Gastrocnemius medialis (tissue), 4 donors: ENCODE results near the gene ANKRD12. TPM values are rescaled to one million over a fixed set of nuclear protein-coding genes. Genes with fewer than 3 reads are reported as not detected.

Source experiments
- ATAC-seq, 2 donors: fragments of 150-250 bp; one replicate each; pipeline ENCODE4 v1.9.1; 2016
- DNase-seq, 2 donors: peaks; one replicate each; pipeline ENCODE4 v3.0.0-alpha.2; 2019
- H3K27ac ChIP-seq, 4 donors: fragments of 200-600 bp; sonication (generic); 1 replicate in 1 of 4; 2 replicates in 3 of 4; pipeline ENCODE4 v1.5.1; 2016 to 2018; ENCODE audit warnings: mild to moderate bottlenecking in 2 of 4, moderate library complexity in 1 of 4
- H3K27me3 ChIP-seq, 3 donors: fragments of 200-600 bp; sonication (generic) in 2 of 3; 1 replicate in 1 of 3; 2 replicates in 2 of 3; pipeline versions ENCODE4 v1.5.1 to v1.6.0; 2016 to 2019; ENCODE audit warnings: mild to moderate bottlenecking in 1 of 3, moderate library complexity in 1 of 3
- H3K36me3 ChIP-seq, 2 donors: fragments of 200-600 bp; sonication (generic) in 1 of 2; one replicate each; pipeline ENCODE4 v1.5.1; 2017 to 2018
- H3K4me1 ChIP-seq, 2 donors: fragments of 200-600 bp; sonication (generic) in 1 of 2; one replicate each; pipeline ENCODE4 v1.5.1; 2016 to 2017; ENCODE audit warnings: mild to moderate bottlenecking in 2 of 2
- H3K4me3 ChIP-seq, 4 donors: fragments of 200-600 bp; sonication (generic) in 3 of 4; 1 replicate in 1 of 4; 2 replicates in 3 of 4; pipeline ENCODE4 v1.5.1; 2016 to 2019; ENCODE audit warnings: mild to moderate bottlenecking in 2 of 4
- H3K9me3 ChIP-seq, 3 donors: fragments of 200-600 bp; sonication (generic) in 2 of 3; 1 replicate in 1 of 3; 2 replicates in 2 of 3; pipeline ENCODE4 v1.5.1; 2016 to 2019
- POLR2A ChIP-seq, 2 donors: fragments of 450-650 bp; IDR thresholded peaks; one replicate each; pipeline ENCODE4 v1.6.1; 2017; ENCODE audit warnings: antibody characterized with exemption in 2 of 2, mild to moderate bottlenecking in 2 of 2, moderate library complexity in 2 of 2
- in situ Hi-C, 4 donors: fragments of 200-750 bp; cut with MboI; loops; one replicate each; pipeline versions ENCODE4 v1.15.0 to v1.8.0; 2017; ENCODE audit warnings: low sequenced_read_pairs in 4 of 4
- intact Hi-C: fragments of 100-400 bp; cut with DNase I; formaldehyde crosslinking; loops from one replicate; pipeline ENCODE4 v1.15.1; 2023; ENCODE audit warnings: low total_unique reads
- total RNA-seq, 4 donors: library from RNA; depleted of rRNA; stranded (reverse); fragments of >200 nt; gene quantifications; one replicate each; pipeline versions ENCODE4 v1.1.0 to v1.2.3, GENCODE V29; 2016
- TF ChIP-seq, protein P1 (sequence below), 5 experiments: fragments of 450-650 bp in 3 of 5; fragments of 200-600 bp in 2 of 5; sonication (generic) in 2 of 5; IDR thresholded peaks in 4 of 5; conservative IDR thresholded peaks in 1 of 5; 1 replicate in 4 of 5; 2 replicates in 1 of 5; pipeline ENCODE4 v1.5.1; 2016 to 2019; ENCODE audit warnings: antibody characterized with exemption in 5 of 5, mild to moderate bottlenecking in 3 of 5, moderate library complexity in 3 of 5

ANKRD12 gene
- total RNA-seq, 4 donors from 2014 or later = 26.9 to 40.1 (median 36.7) TPM

DNA sequence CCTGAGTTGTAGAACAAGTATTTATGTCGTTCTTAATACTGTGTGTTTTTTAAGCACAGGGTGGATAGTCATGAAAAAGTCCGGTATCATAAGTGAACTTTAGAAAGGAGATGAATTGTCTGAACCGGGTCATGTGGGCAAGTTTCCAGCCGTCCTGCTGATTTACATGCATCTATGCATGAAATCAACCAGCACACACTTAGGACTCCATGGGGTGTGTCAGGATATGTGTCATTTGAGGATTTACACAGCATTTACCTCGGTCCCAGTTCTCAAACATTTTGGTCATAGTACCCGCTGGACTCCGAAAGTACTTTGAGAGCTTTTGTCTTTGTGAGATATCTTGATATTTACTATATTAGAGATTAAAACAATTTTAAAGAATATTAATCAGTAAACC is 150.5 kb downstream of the ANKRD12 start:
- H3K27me3 ChIP-seq = no peaks in the 10 kb centered on the region
- no peaks in the 10 kb centered on the region for H3K36me3 ChIP-seq
- H3K4me1 ChIP-seq = no peaks in the 10 kb centered on the region
- no peak overlapping the region for H3K27ac ChIP-seq
- no peaks in the 10 kb centered on the region for H3K9me3 ChIP-seq
- ATAC-seq = no peak
- in situ Hi-C loops (no loop called here), intact Hi-C loops (no loop called here)
- no peak for DNase-seq
- no peak overlapping the region for H3K4me3 ChIP-seq
- no peak for TF ChIP-seq POLR2A (IDR thresholded peaks at IDR 0.05)
- TF ChIP-seq, protein P1, sequence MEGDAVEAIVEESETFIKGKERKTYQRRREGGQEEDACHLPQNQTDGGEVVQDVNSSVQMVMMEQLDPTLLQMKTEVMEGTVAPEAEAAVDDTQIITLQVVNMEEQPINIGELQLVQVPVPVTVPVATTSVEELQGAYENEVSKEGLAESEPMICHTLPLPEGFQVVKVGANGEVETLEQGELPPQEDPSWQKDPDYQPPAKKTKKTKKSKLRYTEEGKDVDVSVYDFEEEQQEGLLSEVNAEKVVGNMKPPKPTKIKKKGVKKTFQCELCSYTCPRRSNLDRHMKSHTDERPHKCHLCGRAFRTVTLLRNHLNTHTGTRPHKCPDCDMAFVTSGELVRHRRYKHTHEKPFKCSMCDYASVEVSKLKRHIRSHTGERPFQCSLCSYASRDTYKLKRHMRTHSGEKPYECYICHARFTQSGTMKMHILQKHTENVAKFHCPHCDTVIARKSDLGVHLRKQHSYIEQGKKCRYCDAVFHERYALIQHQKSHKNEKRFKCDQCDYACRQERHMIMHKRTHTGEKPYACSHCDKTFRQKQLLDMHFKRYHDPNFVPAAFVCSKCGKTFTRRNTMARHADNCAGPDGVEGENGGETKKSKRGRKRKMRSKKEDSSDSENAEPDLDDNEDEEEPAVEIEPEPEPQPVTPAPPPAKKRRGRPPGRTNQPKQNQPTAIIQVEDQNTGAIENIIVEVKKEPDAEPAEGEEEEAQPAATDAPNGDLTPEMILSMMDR (IDR thresholded peaks at IDR 0.05 in 4 of 5, conservative IDR thresholded peaks at IDR 0.05 in 1 of 5) = no peak

DNA sequence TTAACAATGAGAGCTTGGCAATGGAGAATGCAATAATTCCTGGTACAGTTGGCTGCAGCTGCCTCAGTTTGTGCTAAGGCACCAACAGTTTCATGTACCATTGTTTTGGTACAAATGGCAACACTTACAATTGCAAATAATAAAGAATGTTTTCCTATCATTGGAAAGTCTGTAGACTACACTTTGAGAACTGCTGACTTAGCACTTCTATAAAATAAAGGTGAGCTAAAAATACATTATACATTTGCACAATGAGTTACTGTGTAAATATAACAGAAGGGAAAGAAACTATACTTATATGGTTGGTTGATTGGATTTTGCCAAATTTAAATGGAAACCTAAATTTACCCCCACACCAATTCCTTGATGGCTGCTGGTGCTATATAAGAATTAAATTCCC is 153.1 kb downstream of the ANKRD12 start:
- no peak for DNase-seq
- intact Hi-C loops = no loop called here
- no peaks in the 10 kb centered on the region for H3K4me1 ChIP-seq
- ATAC-seq = no peak
- H3K27me3 ChIP-seq = no peaks in the 10 kb centered on the region
- H3K36me3 ChIP-seq = no peaks in the 10 kb centered on the region
- no peaks in the 10 kb centered on the region for H3K9me3 ChIP-seq
- no peak overlapping the region for H3K4me3 ChIP-seq
- TF ChIP-seq, protein P1 (IDR thresholded peaks at IDR 0.05 in 4 of 5, conservative IDR thresholded peaks at IDR 0.05 in 1 of 5) = no peak
- no peak for TF ChIP-seq POLR2A (IDR thresholded peaks at IDR 0.05)
- no peak overlapping the region for H3K27ac ChIP-seq
- in situ Hi-C loops = no loop called here

DNA sequence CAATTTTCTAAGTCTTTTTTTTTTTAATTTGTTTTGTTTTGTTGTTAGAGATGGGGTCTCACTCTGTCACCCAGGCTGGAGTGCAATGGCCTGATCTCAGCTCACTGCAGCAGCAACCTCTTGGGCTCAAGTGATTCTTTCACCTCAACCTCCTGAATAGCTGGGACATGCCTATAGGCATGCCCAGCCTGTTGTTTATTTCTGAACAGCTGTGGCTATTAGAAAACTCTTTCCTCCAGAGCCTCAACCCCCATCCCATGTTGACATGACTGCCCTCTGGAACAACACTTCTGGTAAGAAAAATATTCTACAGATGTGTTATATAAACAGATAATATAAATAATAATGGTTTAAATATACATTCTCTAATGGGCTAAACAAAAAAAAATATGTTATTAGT is 153.6 kb downstream of the ANKRD12 start:
- ATAC-seq = no peak
- H3K4me3 ChIP-seq = no peak overlapping the region
- TF ChIP-seq, protein P1 (IDR thresholded peaks at IDR 0.05 in 4 of 5, conservative IDR thresholded peaks at IDR 0.05 in 1 of 5) = no peak
- TF ChIP-seq POLR2A (IDR thresholded peaks at IDR 0.05) = no peak
- no peaks in the 10 kb centered on the region for H3K27me3 ChIP-seq
- in situ Hi-C loops = no loop called here
- H3K27ac ChIP-seq = no peak overlapping the region
- intact Hi-C loops = no loop called here
- H3K4me1 ChIP-seq = no peaks in the 10 kb centered on the region
- DNase-seq = no peak
- H3K9me3 ChIP-seq = no peaks in the 10 kb centered on the region
- H3K36me3 ChIP-seq = no peaks in the 10 kb centered on the region

DNA sequence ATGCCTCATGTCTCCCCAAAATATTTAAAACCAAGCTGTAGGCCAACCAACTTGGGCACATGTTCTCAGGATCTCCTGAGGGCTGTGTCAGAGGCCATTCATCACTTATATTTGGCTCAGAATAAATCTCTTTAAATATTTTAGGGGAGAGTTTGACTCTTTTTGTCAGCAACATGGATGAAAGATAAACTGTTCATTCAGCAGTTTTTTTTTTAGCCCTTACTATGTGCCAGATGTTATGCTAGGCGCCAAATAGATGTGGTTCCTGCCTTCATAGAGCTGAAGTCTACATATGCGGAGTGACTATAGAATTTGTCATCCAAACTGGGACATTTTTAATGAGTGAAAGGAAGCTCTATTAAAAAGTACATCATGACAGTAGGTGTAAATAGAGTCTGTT is 155.5 kb downstream of the ANKRD12 start:
- no peaks in the 10 kb centered on the region for H3K9me3 ChIP-seq
- H3K4me3 ChIP-seq = no peak overlapping the region
- intact Hi-C loops = no loop called here
- H3K27me3 ChIP-seq = no peaks in the 10 kb centered on the region
- TF ChIP-seq, protein P1 (IDR thresholded peaks at IDR 0.05 in 4 of 5, conservative IDR thresholded peaks at IDR 0.05 in 1 of 5) = no peak
- DNase-seq (no peak), ATAC-seq (no peak)
- in situ Hi-C loops = no loop called here
- no peaks in the 10 kb centered on the region for H3K4me1 ChIP-seq
- no peaks in the 10 kb centered on the region for H3K36me3 ChIP-seq
- no peak overlapping the region for H3K27ac ChIP-seq

DNA sequence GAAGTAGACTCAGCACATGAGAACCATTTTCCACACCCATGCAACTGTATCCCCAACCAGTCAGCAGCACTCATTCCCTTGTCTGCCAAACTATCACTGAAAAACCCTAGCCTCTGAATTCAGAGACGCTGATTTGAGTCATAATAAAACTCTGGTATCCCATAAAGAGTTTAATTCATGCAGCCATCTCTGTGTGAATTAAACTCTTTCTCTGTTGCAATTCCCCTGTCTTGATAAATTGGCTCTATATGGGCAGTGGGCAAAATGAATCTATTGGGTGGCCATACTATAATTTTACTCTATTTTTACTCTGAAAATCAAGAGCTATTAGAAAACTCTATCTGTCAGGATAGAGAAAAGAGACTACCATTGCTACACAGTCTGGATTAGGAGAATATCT is 157.4 kb downstream of the ANKRD12 start:
- no peak for DNase-seq
- no peak overlapping the region for H3K27ac ChIP-seq
- in situ Hi-C loops = no loop called here

More for the DNA sequence above, 157.4 kb downstream of the ANKRD12 start:
- ATAC-seq = no peak
- no peaks in the 10 kb centered on the region for H3K27me3 ChIP-seq
- no peak overlapping the region for H3K4me3 ChIP-seq
- TF ChIP-seq, protein P1 (IDR thresholded peaks at IDR 0.05 in 4 of 5, conservative IDR thresholded peaks at IDR 0.05 in 1 of 5) = no peak
- TF ChIP-seq POLR2A (IDR thresholded peaks at IDR 0.05) = no peak
- no peaks in the 10 kb centered on the region for H3K4me1 ChIP-seq
- H3K36me3 ChIP-seq = no peaks in the 10 kb centered on the region
- intact Hi-C loops = no loop called here
- H3K9me3 ChIP-seq = no peaks in the 10 kb centered on the region
